ENCODE data around the gene COL4A6.

GRCh38 chrX:108132876-108133275 lies 305.3 kb downstream of the COL4A6 start:
- TF ChIP-seq REST (IDR thresholded peaks at IDR 0.05; ENCODE audit: low read depth) (no peak), CTCF (IDR thresholded peaks at IDR 0.05 in 2 of 3, conservative IDR thresholded peaks at IDR 0.05 in 1 of 3; ENCODE audit: borderline replicate concordance in 1 of 3, insufficient read depth in 1 of 3, low read depth in 2 of 3, low read length in 2 of 3) (no peak), POLR2AphosphoS5 (IDR thresholded peaks at IDR 0.05; ENCODE audit: low read depth, low read length) (no peak), SIN3A (IDR thresholded peaks at IDR 0.05; ENCODE audit: low read depth) (no peak), ZNF274 (IDR thresholded peaks at IDR 0.05; ENCODE audit: low read depth, low read length) (no peak), EZH2 (IDR thresholded peaks at IDR 0.05) (no peak), CEBPB (IDR thresholded peaks at IDR 0.05; ENCODE audit: low read depth) (no peak), POLR2A (IDR thresholded peaks at IDR 0.05; ENCODE audit: borderline replicate concordance, extremely low read depth, insufficient read depth, insufficient read length) (no peak), RAD21 (IDR thresholded peaks at IDR 0.05; ENCODE audit: low read depth) (no peak), MAX (IDR thresholded peaks at IDR 0.05) (no peak), SP1 (IDR thresholded peaks at IDR 0.05; ENCODE audit: low read depth) (no peak), EZH2phosphoT487 (IDR thresholded peaks at IDR 0.05; ENCODE audit: borderline replicate concordance) (no peak), JUND (IDR thresholded peaks at IDR 0.05) (no peak)
